Measurements from ENCODE around the gene TMEM184A.

DNA sequence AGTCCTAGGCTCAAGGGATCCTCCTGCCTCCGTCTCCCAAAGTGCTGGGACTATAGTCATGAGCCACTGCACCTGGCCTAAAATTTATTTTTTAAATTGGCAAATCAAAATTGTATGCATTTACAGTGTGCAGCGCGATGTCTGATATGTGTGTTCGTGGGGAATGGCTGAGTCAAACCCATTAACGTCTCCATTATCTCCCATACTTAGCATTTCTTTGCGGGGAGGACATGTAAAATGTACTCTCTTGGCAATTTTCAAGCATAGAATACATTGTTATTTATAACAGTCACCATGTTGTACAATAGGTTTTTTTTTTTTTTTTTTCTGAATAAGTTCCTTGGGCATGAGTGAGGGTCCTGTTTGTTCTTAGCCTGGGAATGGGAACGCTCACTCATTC, 3.8 kb downstream of the TMEM184A start:
- TF ChIP-seq, protein P1, sequence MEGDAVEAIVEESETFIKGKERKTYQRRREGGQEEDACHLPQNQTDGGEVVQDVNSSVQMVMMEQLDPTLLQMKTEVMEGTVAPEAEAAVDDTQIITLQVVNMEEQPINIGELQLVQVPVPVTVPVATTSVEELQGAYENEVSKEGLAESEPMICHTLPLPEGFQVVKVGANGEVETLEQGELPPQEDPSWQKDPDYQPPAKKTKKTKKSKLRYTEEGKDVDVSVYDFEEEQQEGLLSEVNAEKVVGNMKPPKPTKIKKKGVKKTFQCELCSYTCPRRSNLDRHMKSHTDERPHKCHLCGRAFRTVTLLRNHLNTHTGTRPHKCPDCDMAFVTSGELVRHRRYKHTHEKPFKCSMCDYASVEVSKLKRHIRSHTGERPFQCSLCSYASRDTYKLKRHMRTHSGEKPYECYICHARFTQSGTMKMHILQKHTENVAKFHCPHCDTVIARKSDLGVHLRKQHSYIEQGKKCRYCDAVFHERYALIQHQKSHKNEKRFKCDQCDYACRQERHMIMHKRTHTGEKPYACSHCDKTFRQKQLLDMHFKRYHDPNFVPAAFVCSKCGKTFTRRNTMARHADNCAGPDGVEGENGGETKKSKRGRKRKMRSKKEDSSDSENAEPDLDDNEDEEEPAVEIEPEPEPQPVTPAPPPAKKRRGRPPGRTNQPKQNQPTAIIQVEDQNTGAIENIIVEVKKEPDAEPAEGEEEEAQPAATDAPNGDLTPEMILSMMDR (IDR thresholded peaks at IDR 0.05): no peak
- no peak for TF ChIP-seq POLR2A (IDR thresholded peaks at IDR 0.05)
